ENCODE measurements around the gene CREB3L4. TPM values are rescaled to one million over a fixed set of nuclear protein-coding genes. Genes with fewer than 3 reads are reported as not detected.

Gene CREB3L4
- total and polyA plus RNA-seq, 2 of the 4 experiments (the other 2 are of a cell fraction): 6.5 to 9.8 TPM

- TF ChIP-seq MAFK (IDR thresholded peaks at IDR 0.05; ENCODE audit: low read depth, low read length) (no peak), POLR2A (IDR thresholded peaks at IDR 0.05; ENCODE audit: low read depth, low read length) (peak; percentile 100), FOS (IDR thresholded peaks at IDR 0.05; ENCODE audit: low read depth, low read length) (peak; percentile 47; the same call in 1 of the 2 replicates), SMC3 (IDR thresholded peaks at IDR 0.05; ENCODE audit: low read depth, low read length) (no peak)
Observed at GRCh38 chr1:153990468-153991150, 22.9 kb downstream of the CREB3L4 start, which contains the start of gene RPS27 (continued).

- Histone ChIP-seq H3K4me1 (ENCODE audit: control insufficient read depth, insufficient read depth, low read length) (0 out of 2 replicates have a peak, but pooled peaks cover 2% of the 10 kb centered on the region), H3K27ac (ENCODE audit: insufficient read depth, low read length) (peak overlapping the region; percentile 83), H4K91ac (ENCODE audit: insufficient read depth, low read depth, low read length) (peak overlapping the region; percentile 93; the same call in 1 of the 2 replicates), H4K8ac (ENCODE audit: low read depth in 2 of 2, low read length in 2 of 2) (peak overlapping the region; percentile 3 to 99), H3K9me3 (ENCODE audit: control insufficient read depth, insufficient read depth, low read length) (no peaks in the 10 kb centered on the region), H3K4me2 (ENCODE audit: low read depth, low read length) (peak overlapping the region; percentile 86), H3K4ac (ENCODE audit: low read depth, low read length) (peak overlapping the region; percentile 99), H3K14ac (replicated peaks; ENCODE audit: low read depth, low read length) (peak overlapping the region; percentile 100), H3K27me3 (ENCODE audit: control insufficient read depth, insufficient read depth, low read length) (no peaks in the 10 kb centered on the region), H3K79me1 (ENCODE audit: low read depth in 1 of 2, low read length in 2 of 2) (peaks cover 17 to 41% of the 10 kb centered on the region in 2 experiments), H3K23ac (ENCODE audit: low read depth, low read length) (peak overlapping the region; percentile 99; the same call in 1 of the 2 replicates), H2AK9ac (replicated peaks; ENCODE audit: low read depth, low read length, poor library complexity) (peak overlapping the region; percentile 99), H2AK5ac (ENCODE audit: low read depth, low read length) (peak overlapping the region; percentile 98), H4K5ac (ENCODE audit: low read depth, low read length) (peak overlapping the region; percentile 26; the same call in 1 of the 2 replicates), H3K4me3 (ENCODE audit: insufficient read depth, low read depth, low read length) (peak overlapping the region; percentile 57), H2BK20ac (ENCODE audit: low read depth, low read length) (no peak overlapping the region), H3K9me1 (ENCODE audit: insufficient read depth, low read length) (peaks cover 4% of the 10 kb centered on the region; the same call in 1 of the 2 replicates), H3K9ac (ENCODE audit: low read depth, low read length) (peak overlapping the region; percentile 86), H2BK5ac (ENCODE audit: low read depth, low read length, poor library complexity, severe bottlenecking) (no peak overlapping the region), H2BK15ac (ENCODE audit: low read depth, low read length) (no peak overlapping the region), H4K20me1 (ENCODE audit: insufficient read depth, low read length) (peaks cover 23% of the 10 kb centered on the region; the same call in 1 of the 2 replicates), H3K36me3 (ENCODE audit: control insufficient read depth, insufficient read depth, low read length) (peaks cover 28% of the 10 kb centered on the region), H3K18ac (ENCODE audit: low read depth, low read length) (no peak overlapping the region), H2AFZ (replicated peaks; ENCODE audit: low read length, poor library complexity) (no peak overlapping the region), H2BK120ac (ENCODE audit: low read depth, low read length) (0 out of 2 replicates have a peak overlapping the region, but pooled peaks have one; percentile 64), H3K56ac (ENCODE audit: extremely low read depth, insufficient read depth, low read length) (peak overlapping the region; percentile 94)
- POLR2A ChIA-PET (ENCODE audit: unreplicated experiment): no interaction called here
- BruUV-seq (replicated peaks): TSS peak; percentile 94
- WGBS, 2 experiments (ENCODE audit: extremely low coverage in 2 of 2, insufficient read length in 1 of 2): no CpG with 5 or more reads among the region's 9 CpGs
- intact Hi-C loops (cut with micrococcal nuclease): loop anchor here (2.0 kb wide), 2 partner anchors 166 to 192 kb away; no protein-coding TSS in a partner anchor
- ATAC-seq (ENCODE audit: low read depth) (no peak), DNase-seq (no peak)
- TF ChIP-seq FOS (IDR thresholded peaks at IDR 0.05; ENCODE audit: low read depth, low read length) (no peak), RFX5 (IDR thresholded peaks at IDR 0.05; ENCODE audit: low read depth, low read length) (no peak), CEBPB (IDR thresholded peaks at IDR 0.05; ENCODE audit: low read depth, low read length) (0 out of 2 replicates have a peak, but pooled peaks have one; percentile 7)
- TF ChIP-seq, protein P1, sequence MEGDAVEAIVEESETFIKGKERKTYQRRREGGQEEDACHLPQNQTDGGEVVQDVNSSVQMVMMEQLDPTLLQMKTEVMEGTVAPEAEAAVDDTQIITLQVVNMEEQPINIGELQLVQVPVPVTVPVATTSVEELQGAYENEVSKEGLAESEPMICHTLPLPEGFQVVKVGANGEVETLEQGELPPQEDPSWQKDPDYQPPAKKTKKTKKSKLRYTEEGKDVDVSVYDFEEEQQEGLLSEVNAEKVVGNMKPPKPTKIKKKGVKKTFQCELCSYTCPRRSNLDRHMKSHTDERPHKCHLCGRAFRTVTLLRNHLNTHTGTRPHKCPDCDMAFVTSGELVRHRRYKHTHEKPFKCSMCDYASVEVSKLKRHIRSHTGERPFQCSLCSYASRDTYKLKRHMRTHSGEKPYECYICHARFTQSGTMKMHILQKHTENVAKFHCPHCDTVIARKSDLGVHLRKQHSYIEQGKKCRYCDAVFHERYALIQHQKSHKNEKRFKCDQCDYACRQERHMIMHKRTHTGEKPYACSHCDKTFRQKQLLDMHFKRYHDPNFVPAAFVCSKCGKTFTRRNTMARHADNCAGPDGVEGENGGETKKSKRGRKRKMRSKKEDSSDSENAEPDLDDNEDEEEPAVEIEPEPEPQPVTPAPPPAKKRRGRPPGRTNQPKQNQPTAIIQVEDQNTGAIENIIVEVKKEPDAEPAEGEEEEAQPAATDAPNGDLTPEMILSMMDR (conservative IDR thresholded peaks at IDR 0.05; ENCODE audit: low read depth, low read length): no peak
- in situ Hi-C loops (cut with MboI; ENCODE audit: low sequenced_read_pairs): no loop called here
- CTCF ChIA-PET: no interaction called here
- dilution Hi-C loops (cut with HindIII; ENCODE audit: low sequenced_read_pairs, unreplicated experiment): no loop called here
Observed at GRCh38 chr1:153991151-153991630, 23.5 kb downstream of the CREB3L4 start.
